HG03108 (cell line): Measurements from ENCODE around the gene COG8.
"Not testable (repeated sequence)": the region's sequence is repeated elsewhere in the genome, so short reads cannot be mapped to it uniquely, and the experiment has no call there.

Experiments
- ATAC-seq: cut with Tn5 transposase; IDR thresholded peaks from one replicate; pipeline ENCODE4 v1.9.1; 2021; ENCODE audit warnings: moderate library complexity; ENCODE audit not compliant: unreplicated experiment

COG8 gene

GRCh38 chr16:69339289-69340094 is at the start of gene COG8, which contains the start of gene NIP7:
TSS of gene COG8 (minus strand) at chr16:69339564. CDS start at chr16:69339552, 12 bp downstream.
TSS of gene NIP7 (plus strand) at chr16:69339772. CDS start at chr16:69339830, 58 bp downstream.
- ATAC-seq = peak; percentile 82

GRCh38 chr16:69386596-69386995 is 47.2 kb upstream of the COG8 start:
- no peak for ATAC-seq

GRCh38 chr16:69384974-69385373 is 45.6 kb upstream of the COG8 start:
- no peak for ATAC-seq

GRCh38 chr16:69382421-69382820 is 43.1 kb upstream of the COG8 start:
- no peak for ATAC-seq

GRCh38 chr16:69381231-69381630 is 41.9 kb upstream of the COG8 start:
- ATAC-seq = no peak

GRCh38 chr16:69378760-69379159 is 39.4 kb upstream of the COG8 start:
- ATAC-seq = no peak

GRCh38 chr16:69378036-69378435 is 38.7 kb upstream of the COG8 start:
- ATAC-seq = no peak

GRCh38 chr16:69376393-69377059 is 37.2 kb upstream of the COG8 start:
- ATAC-seq = no peak

GRCh38 chr16:69373019-69373418 is 33.7 kb upstream of the COG8 start:
- ATAC-seq = no peak

- ATAC-seq = no peak
Measured at GRCh38 chr16:69371564-69371963, 32.2 kb upstream of the COG8 start.

- ATAC-seq = no peak
Measured at GRCh38 chr16:69368866-69369265, 29.5 kb upstream of the COG8 start.

GRCh38 chr16:69367980-69368379 is 28.6 kb upstream of the COG8 start:
- no peak for ATAC-seq

- ATAC-seq = no peak
Measured at GRCh38 chr16:69366431-69366830, 27.1 kb upstream of the COG8 start.

- no peak for ATAC-seq
Measured at GRCh38 chr16:69365901-69366300, 26.5 kb upstream of the COG8 start.

GRCh38 chr16:69364088-69364487 is 24.7 kb upstream of the COG8 start:
- ATAC-seq = no peak

- ATAC-seq = no peak
Measured at GRCh38 chr16:69363281-69363717, 23.9 kb upstream of the COG8 start.

- ATAC-seq = not testable (repeated sequence)
Measured at GRCh38 chr16:69360070-69360469, 20.7 kb upstream of the COG8 start.

GRCh38 chr16:69351309-69352027 is 12.1 kb upstream of the COG8 start, which contains the start of gene TMED6:
TSS of gene TMED6 (minus strand) at chr16:69351786. CDS start at chr16:69351753, 33 bp downstream.
- ATAC-seq = no peak

- ATAC-seq = no peak
Measured at GRCh38 chr16:69350536-69351133, 11.3 kb upstream of the COG8 start.

GRCh38 chr16:69349536-69349935 is 10.2 kb upstream of the COG8 start:
- no peak for ATAC-seq

- ATAC-seq = no peak
Measured at GRCh38 chr16:69348222-69348621, 8.9 kb upstream of the COG8 start.
